ENCODE results near the gene PEF1.

Gene PEF1

GRCh38 chr1:31627301-31627929 is 17.3 kb downstream of the PEF1 start:
- TF ChIP-seq PATZ1 (CRISPR knock-in tag; IDR thresholded peaks at IDR 0.05; ENCODE audit: borderline replicate concordance) (no peak), ARNTL (CRISPR knock-in tag; IDR thresholded peaks at IDR 0.05; ENCODE audit: borderline replicate concordance, low read depth) (no peak), BACH2 (CRISPR knock-in tag; IDR thresholded peaks at IDR 0.05; ENCODE audit: borderline replicate concordance) (no peak), TOX (CRISPR knock-in tag; IDR thresholded peaks at IDR 0.05; ENCODE audit: borderline replicate concordance) (no peak), RARB (CRISPR knock-in tag; IDR thresholded peaks at IDR 0.05) (no peak), ZNF8 (CRISPR knock-in tag; IDR thresholded peaks at IDR 0.05) (no peak), OSR1 (CRISPR knock-in tag; IDR thresholded peaks at IDR 0.05) (no peak), ISL1 (CRISPR knock-in tag; IDR thresholded peaks at IDR 0.05) (no peak), TCF4 (CRISPR knock-in tag; IDR thresholded peaks at IDR 0.05; ENCODE audit: borderline replicate concordance) (no peak), CSDC2 (CRISPR knock-in tag; IDR thresholded peaks at IDR 0.05) (no peak), ZC3H10 (CRISPR knock-in tag; IDR thresholded peaks at IDR 0.05) (no peak)
- TF ChIP-seq, protein P1, sequence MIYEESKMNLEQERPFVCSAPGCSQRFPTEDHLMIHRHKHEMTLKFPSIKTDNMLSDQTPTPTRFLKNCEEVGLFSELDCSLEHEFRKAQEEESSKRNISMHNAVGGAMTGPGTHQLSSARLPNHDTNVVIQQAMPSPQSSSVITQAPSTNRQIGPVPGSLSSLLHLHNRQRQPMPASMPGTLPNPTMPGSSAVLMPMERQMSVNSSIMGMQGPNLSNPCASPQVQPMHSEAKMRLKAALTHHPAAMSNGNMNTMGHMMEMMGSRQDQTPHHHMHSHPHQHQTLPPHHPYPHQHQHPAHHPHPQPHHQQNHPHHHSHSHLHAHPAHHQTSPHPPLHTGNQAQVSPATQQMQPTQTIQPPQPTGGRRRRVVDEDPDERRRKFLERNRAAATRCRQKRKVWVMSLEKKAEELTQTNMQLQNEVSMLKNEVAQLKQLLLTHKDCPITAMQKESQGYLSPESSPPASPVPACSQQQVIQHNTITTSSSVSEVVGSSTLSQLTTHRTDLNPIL (CRISPR knock-in tag; IDR thresholded peaks at IDR 0.05; ENCODE audit: low read depth), result no peak
- ATAC-seq, result peak; percentile 14; the same call in 2 of the 3 replicates

- TF ChIP-seq TOX (CRISPR knock-in tag; IDR thresholded peaks at IDR 0.05; ENCODE audit: borderline replicate concordance), result no peak
- no peak for TF ChIP-seq ZNF565 (CRISPR knock-in tag; conservative IDR thresholded peaks at IDR 0.05; ENCODE audit: low read depth)
- no peak for TF ChIP-seq PPARA (CRISPR knock-in tag; IDR thresholded peaks at IDR 0.05; ENCODE audit: borderline replicate concordance)
- TF ChIP-seq PATZ1 (CRISPR knock-in tag; IDR thresholded peaks at IDR 0.05; ENCODE audit: borderline replicate concordance), result no peak
- TF ChIP-seq ZFP30 (CRISPR knock-in tag; IDR thresholded peaks at IDR 0.05), result no peak
- no peak for TF ChIP-seq BACH2 (CRISPR knock-in tag; IDR thresholded peaks at IDR 0.05; ENCODE audit: borderline replicate concordance)
- TF ChIP-seq ZNF70 (CRISPR knock-in tag; IDR thresholded peaks at IDR 0.05), result no peak
- no peak for TF ChIP-seq SNAI2 (CRISPR knock-in tag; IDR thresholded peaks at IDR 0.05)
- no peak for TF ChIP-seq TCF4 (CRISPR knock-in tag; IDR thresholded peaks at IDR 0.05; ENCODE audit: borderline replicate concordance)
- TF ChIP-seq, protein P2, sequence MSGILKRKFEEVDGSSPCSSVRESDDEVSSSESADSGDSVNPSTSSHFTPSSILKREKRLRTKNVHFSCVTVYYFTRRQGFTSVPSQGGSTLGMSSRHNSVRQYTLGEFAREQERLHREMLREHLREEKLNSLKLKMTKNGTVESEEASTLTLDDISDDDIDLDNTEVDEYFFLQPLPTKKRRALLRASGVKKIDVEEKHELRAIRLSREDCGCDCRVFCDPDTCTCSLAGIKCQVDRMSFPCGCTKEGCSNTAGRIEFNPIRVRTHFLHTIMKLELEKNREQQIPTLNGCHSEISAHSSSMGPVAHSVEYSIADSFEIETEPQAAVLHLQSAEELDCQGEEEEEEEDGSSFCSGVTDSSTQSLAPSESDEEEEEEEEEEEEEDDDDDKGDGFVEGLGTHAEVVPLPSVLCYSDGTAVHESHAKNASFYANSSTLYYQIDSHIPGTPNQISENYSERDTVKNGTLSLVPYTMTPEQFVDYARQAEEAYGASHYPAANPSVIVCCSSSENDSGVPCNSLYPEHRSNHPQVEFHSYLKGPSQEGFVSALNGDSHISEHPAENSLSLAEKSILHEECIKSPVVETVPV (CRISPR knock-in tag; IDR thresholded peaks at IDR 0.05), result no peak
- TF ChIP-seq ARNTL (CRISPR knock-in tag; IDR thresholded peaks at IDR 0.05; ENCODE audit: borderline replicate concordance, low read depth), result no peak
- ATAC-seq, result no peak; the same call in 1 of the 3 replicates
Observed at GRCh38 chr1:31626223-31627207, 18.2 kb downstream of the PEF1 start.

GRCh38 chr1:31625561-31626222 is 19.0 kb downstream of the PEF1 start:
- peak; percentile 52 for ATAC-seq
- TF ChIP-seq, protein P1 (CRISPR knock-in tag; IDR thresholded peaks at IDR 0.05; ENCODE audit: low read depth), result no peak
- TF ChIP-seq, protein P2 (CRISPR knock-in tag; IDR thresholded peaks at IDR 0.05), result no peak
- TF ChIP-seq ESRRG (CRISPR knock-in tag; IDR thresholded peaks at IDR 0.05) (no peak), POU6F1 (CRISPR knock-in tag; IDR thresholded peaks at IDR 0.05; ENCODE audit: borderline replicate concordance, low read depth) (no peak), ARNTL (CRISPR knock-in tag; IDR thresholded peaks at IDR 0.05; ENCODE audit: borderline replicate concordance, low read depth) (no peak), ZFP30 (CRISPR knock-in tag; IDR thresholded peaks at IDR 0.05) (no peak), ZNF8 (CRISPR knock-in tag; IDR thresholded peaks at IDR 0.05) (no peak), ZNF70 (CRISPR knock-in tag; IDR thresholded peaks at IDR 0.05) (no peak), ZNF565 (CRISPR knock-in tag; conservative IDR thresholded peaks at IDR 0.05; ENCODE audit: low read depth) (no peak), ZFP3 (CRISPR knock-in tag; IDR thresholded peaks at IDR 0.05) (no peak), OSR1 (CRISPR knock-in tag; IDR thresholded peaks at IDR 0.05) (no peak), BACH2 (CRISPR knock-in tag; IDR thresholded peaks at IDR 0.05; ENCODE audit: borderline replicate concordance) (no peak)

Measured in SK-N-SH treated with all-trans-retinoic acid at 6 μM for 48 hours (cell line).